GM12872 (cell line): ENCODE measurements around the gene CDX2.

ENCODE experiments used
- TF ChIP-seq, protein P1 (sequence below): IDR thresholded peaks from 3 replicates; pipeline ENCODE4 v1.5.1; 2011; ENCODE audit warnings: low read depth, mild to moderate bottlenecking, low read length, moderate library complexity; ENCODE audit not compliant: insufficient read depth

Gene CDX2

DNA sequence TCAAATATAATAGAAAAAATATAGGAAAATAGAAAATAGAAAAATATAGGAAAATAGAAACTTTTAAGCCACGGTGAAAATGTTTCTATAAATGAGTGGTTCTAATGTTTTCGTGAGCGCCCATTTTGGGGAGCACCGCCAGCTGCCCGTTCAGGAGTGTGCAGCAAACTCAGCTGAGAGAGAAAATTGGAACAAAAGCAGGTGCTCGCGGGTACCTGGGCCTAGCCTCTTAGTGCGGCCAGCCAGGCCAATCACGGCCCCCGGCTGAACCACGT, 49.5 kb downstream of the CDX2 start:
- TF ChIP-seq, protein P1, sequence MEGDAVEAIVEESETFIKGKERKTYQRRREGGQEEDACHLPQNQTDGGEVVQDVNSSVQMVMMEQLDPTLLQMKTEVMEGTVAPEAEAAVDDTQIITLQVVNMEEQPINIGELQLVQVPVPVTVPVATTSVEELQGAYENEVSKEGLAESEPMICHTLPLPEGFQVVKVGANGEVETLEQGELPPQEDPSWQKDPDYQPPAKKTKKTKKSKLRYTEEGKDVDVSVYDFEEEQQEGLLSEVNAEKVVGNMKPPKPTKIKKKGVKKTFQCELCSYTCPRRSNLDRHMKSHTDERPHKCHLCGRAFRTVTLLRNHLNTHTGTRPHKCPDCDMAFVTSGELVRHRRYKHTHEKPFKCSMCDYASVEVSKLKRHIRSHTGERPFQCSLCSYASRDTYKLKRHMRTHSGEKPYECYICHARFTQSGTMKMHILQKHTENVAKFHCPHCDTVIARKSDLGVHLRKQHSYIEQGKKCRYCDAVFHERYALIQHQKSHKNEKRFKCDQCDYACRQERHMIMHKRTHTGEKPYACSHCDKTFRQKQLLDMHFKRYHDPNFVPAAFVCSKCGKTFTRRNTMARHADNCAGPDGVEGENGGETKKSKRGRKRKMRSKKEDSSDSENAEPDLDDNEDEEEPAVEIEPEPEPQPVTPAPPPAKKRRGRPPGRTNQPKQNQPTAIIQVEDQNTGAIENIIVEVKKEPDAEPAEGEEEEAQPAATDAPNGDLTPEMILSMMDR: no peak

DNA sequence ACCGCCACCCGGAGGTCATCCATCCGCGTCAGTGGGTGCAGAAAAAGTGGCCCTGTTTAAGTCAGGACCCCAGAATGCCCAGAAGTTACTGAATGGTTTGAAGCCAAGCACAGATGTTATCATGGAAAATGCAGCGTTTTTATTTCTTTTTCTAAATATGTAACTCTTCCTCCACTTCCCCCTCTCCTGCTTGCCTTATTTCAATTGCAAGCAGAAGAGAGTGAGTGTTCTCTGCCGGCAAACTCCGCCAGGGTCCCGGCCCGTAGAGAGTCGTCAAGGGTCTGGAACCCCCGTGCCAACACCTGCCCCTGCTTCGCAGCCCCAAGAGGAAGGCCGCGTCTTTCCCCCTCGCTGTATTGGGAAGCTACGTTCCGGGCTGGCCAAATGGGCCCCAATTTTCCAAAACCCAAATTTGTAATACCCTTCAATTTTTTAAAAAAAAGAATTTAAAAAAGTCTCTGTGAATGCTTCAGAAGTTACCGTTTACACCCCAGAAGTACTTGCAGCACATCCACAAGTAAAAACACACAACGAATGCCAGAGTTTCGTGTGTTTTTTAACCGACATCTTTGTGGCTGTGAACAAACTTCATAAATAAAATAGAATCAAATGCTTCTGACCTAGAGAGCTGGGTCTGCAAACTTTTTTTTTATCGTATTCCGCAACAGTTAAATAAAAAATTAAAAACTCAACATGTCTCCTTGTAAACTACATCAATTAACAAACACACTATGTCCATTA, 50.0 kb downstream of the CDX2 start:
- TF ChIP-seq, protein P1: no peak

DNA sequence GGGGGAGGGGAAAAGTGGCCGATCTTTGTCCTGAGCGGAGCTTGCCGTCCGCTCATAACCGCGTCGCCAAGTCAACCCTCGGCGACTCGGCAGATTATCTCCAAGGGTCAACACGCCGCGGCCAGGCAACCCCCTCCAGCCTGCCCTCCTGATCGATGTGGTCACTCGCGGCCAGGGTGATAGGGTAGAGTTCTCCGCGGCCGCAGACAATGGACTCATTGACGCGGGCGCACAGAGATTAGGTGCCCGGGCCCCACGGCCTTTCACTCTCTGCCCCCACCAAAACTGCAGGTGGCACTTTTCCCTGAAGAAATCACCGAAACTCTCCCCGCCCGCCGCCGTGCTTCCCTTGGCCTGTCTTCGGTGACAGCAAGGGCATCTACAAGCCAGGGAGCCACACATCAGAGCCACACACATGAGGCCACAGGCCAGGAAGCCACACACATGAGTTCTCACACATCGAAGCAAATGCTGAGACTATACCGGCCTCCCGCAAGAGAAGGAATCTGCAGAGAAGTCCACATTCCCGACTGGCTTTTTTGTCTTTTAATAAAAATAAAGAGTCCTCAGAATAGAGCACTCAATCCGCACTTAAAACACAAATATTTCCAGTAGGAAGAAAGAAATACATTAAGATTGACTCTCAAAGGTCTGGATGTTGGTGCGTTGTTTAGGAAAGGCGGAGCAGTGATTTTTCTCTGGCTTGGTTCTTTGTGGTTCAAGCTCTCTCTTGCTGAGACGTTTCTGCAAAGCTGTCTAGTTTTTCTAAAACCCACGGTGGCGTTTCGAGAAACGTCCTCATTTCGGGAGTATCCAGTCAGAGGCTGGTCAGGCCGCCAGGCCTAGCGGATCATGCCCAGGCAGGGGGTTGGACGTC, 50.8 kb downstream of the CDX2 start:
- TF ChIP-seq, protein P1: no peak

DNA sequence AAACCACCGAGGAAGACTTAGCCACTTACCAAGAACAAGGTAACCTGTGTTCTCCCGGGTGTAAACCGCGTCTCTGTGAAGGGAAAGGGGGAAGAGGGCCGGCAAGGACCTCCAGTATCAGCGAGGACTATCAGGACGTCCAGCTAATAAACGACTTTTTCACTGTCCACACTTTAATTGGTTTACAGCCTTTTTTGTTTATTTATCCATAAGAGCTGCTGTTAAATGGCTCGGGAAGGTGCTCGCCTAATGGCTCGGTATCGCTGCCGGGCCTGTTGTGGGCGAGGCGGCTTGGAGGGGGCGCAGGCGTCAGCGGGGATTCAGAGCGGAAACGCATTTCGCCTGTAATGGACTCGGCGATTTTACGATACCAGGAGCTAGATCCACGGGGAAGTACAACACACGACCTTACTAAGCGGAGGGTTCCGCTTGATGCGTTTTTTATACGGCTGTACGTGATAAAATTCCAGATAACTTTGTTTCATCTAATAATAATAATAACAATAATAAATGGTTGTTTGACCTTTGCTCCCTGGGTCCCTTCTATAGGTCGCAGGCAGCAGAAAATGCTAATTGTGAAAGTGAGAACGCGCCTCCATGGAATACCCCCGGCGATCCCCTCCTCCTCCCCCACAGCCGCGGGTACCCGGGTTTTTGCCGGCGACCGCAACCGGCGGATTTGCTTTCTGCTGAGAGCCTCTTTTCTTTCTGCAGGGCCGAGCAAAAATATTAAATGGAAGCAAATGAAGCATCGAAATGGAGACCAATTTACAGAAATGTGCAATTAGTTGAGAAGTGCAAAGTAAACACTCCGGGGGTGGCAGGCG, 51.8 kb downstream of the CDX2 start:
- TF ChIP-seq, protein P1: no peak

DNA sequence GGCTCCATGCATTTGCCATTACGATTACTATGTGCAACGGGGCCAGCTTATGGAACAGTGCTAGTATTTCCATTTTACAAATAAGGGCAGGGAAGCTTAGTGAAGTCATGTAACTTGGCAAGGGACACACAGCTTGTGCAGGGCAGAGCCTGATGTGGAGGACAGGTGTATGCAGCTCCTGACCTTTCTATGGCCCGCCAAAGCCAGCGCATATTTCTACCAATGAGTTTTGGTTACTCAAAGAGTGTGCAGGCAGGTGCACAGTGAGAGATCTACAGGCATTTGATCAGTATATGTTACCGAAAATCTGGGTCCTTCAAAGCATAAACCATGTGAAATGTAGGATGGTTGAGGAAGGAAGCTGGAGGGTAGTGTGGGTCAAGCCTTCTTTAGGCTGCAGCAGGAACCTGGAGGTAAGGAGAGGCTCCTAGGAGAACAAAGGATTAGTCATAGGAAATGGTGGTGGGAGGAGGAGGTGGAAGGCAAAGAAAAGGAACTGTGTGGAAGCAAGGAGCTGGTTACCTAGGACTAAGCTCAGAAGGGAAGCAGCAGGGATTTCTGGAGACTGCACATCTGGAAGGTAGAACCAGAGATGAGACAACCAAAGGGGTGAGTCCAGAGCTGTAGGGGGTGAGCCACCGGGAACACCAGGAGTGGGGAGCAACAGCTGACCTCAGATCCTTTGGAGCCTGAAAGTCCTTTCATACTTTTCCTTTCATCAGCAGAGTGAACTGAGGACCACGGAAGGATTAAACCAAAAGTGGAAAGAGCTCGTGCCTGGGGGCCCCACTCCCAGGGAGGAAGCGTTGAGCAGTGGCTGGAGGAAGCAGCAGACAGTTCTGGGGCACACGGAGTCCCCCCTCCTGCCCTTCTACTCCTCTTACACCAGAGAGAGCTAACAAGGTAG, 53.6 kb downstream of the CDX2 start:
- TF ChIP-seq, protein P1: no peak

DNA sequence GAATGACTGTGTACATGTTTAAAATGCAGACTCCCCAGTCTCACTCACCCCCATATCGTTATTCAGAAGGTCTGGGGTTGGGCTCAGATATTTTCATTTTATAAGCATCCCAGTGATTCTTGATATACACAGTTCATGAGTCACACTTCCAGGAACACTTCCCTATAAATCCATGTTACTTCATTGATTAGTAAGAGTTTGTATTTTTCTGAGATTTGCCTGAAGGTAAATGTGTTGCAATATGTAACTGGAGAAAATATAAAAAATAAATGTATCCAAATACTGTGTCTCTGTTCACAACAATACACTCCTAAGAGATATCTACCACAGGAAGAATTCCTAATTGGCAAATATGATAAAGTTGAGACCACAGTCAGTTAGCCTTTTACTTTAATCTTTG, 56.0 kb downstream of the CDX2 start:
- TF ChIP-seq, protein P1: no peak

DNA sequence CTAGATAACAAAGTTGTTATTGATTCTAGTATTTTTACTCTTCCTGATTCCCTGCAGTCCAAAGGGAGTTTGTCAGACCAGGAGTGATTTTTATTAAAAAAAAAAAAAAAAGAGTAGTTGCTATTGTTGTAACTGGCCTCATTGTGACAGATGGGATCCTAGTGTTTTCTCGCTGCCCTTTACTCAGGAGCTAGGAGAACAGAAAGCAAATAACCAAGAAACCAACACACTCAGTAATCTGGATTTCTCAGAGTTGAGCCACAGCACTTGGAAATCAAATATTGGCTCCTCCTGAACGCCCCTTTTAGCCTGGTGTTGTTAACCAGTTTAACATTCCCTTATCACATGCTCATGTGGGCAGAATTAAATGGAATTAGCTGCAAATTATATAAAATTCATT, 57.6 kb downstream of the CDX2 start:
- TF ChIP-seq, protein P1: no peak
